ENCODE measurements around the gene SEMA3G. TPM values are rescaled to one million over a fixed set of nuclear protein-coding genes. Genes with fewer than 3 reads are reported as not detected.

Gene SEMA3G
- total RNA-seq, 1 donor from 2014 or later: 9.2 TPM

DNA sequence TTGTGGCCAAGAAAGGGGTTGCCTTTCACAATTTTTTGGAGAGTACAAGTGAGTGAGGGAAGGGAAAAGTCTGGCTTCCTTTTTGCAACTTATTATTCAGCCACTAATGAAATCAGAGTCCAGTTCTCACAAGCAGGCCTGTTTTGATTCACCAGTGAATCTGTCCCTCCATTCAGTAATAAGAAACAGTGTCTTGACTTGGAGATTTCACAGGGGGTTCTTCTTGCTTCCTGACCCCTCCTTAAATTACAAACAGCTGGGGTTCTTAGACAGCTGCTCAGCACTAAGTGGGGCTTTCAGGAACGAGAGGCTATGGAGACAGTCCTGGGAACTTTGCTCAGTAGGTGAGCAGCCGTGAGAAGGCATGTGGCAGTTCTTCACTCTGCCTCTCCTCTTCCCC lies 24.5 kb downstream of the SEMA3G start:
- no peak overlapping the region for H3K4me3 ChIP-seq
- H3K36me3 ChIP-seq: no peaks in the 10 kb centered on the region
- H3K27me3 ChIP-seq (ENCODE audit: low read depth): no peaks in the 10 kb centered on the region
- no peaks in the 10 kb centered on the region for H3K9me3 ChIP-seq (replicated peaks)
- DNase-seq: no peak
- intact Hi-C loops (cut with micrococcal nuclease): no loop called here
- no peak for TF ChIP-seq CTCF (IDR thresholded peaks at IDR 0.05; ENCODE audit: borderline replicate concordance)
- no peak overlapping the region for H3K27ac ChIP-seq (replicated peaks)
- H3K4me1 ChIP-seq: no peaks in the 10 kb centered on the region

- no peak overlapping the region for H3K27ac ChIP-seq (replicated peaks)
- intact Hi-C loops (cut with micrococcal nuclease): no loop called here
- TF ChIP-seq CTCF (IDR thresholded peaks at IDR 0.05; ENCODE audit: borderline replicate concordance): no peak
- H3K9me3 ChIP-seq (replicated peaks): no peaks in the 10 kb centered on the region
- no peaks in the 10 kb centered on the region for H3K36me3 ChIP-seq
- H3K27me3 ChIP-seq (ENCODE audit: low read depth): no peaks in the 10 kb centered on the region
- peaks cover 27% of the 10 kb centered on the region for H3K4me1 ChIP-seq
- DNase-seq: no peak
- no peak overlapping the region for H3K4me3 ChIP-seq
These were observed 29.1 kb downstream of the SEMA3G start for GRCh38 chr3:52415800-52416199.

DNA sequence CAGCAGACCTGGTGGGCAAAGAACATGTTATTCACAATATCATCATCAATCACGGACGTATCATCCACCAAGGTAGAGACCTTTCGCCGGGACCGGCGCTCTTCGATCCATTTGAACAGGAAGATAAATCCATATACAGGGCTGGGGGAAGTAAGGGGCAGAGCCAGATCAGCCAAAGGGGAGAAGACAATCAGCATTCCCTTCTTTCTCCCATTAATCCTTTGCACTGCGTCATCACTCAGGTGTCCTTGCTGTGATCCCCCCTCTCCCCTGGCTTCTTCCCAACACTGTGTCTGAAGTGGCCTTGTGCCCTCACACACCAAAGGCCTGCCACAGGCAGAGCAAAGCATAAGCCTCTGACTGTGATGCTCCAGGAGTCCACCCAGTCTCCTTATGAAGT lies 36.4 kb downstream of the SEMA3G start:
- peaks cover 50% of the 10 kb centered on the region for H3K36me3 ChIP-seq
- peak; percentile 3 for DNase-seq
- intact Hi-C loops (cut with micrococcal nuclease): no loop called here
- TF ChIP-seq CTCF (IDR thresholded peaks at IDR 0.05; ENCODE audit: borderline replicate concordance): no peak
- H3K27ac ChIP-seq (replicated peaks): no peak overlapping the region
- peaks cover 61% of the 10 kb centered on the region for H3K4me1 ChIP-seq
- peak overlapping the region; percentile 76 for H3K4me3 ChIP-seq
- no peaks in the 10 kb centered on the region for H3K9me3 ChIP-seq (replicated peaks)
- H3K27me3 ChIP-seq (ENCODE audit: low read depth): no peaks in the 10 kb centered on the region

DNA sequence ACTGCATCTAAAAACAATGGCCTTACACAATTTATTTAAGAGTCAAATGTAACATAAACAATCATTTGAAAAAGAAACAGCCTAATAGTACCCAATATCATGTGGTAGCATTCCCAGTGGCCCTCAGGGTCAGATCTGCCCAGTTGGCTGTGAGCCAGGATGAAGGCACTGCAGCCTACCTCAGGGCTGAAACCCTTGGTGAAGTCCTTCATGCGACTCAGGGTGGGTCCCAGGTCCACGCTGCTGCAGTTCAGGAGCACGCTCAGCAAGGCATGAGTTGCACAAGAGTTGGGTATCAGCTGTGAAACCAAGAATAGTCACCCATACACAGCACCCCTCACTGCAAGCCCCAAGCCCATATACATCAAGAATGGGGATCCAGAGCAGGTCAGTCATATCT lies 37.1 kb downstream of the SEMA3G start:
- TF ChIP-seq CTCF (IDR thresholded peaks at IDR 0.05; ENCODE audit: borderline replicate concordance): no peak
- Histone ChIP-seq H3K36me3 (peaks cover 57% of the 10 kb centered on the region), H3K4me3 (no peak overlapping the region), H3K27ac (replicated peaks) (no peak overlapping the region), H3K4me1 (peaks cover 54% of the 10 kb centered on the region), H3K27me3 (ENCODE audit: low read depth) (no peaks in the 10 kb centered on the region), H3K9me3 (replicated peaks) (no peaks in the 10 kb centered on the region)
- DNase-seq: peak; percentile 11
- intact Hi-C loops (cut with micrococcal nuclease): no loop called here

DNA sequence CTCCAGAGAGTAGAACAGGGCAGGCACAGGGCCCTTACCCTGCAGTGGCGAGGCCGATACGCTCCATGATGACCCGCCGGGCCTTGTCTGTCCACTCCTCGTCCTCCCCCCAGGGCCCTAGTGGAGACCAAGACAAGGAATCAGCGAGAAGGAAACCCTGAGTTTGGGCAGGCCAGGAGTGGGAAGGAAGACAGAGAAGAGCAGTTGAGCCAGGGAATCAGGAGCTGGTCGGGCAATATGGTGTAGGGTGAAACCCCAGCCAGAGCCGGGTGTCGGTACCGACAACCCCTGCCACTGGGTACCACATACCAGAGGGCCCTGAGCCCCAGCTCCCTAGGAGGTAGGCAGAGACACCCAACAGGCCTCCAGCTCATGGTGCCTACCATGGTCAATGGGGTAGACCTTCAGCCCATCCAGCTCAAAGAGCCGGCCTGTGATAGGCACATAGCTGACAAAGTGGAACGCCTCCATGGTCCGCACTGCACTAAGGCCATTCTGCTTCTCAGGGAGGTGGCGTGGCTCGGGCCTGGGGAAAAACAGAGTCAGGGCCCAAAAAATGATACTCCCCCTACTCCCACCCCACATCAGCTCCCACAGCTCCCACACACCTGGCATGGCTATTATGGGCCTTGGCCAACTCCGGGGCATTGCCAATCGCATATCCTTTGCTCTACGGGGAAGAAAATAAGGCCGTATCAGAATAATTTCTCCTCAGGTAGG lies 38.0 kb downstream of the SEMA3G start:
- peak; percentile 12 for DNase-seq
- Histone ChIP-seq H3K9me3 (replicated peaks) (no peaks in the 10 kb centered on the region), H3K4me3 (no peak overlapping the region), H3K27me3 (ENCODE audit: low read depth) (no peaks in the 10 kb centered on the region), H3K36me3 (peaks cover 66% of the 10 kb centered on the region), H3K4me1 (peaks cover 46% of the 10 kb centered on the region), H3K27ac (replicated peaks) (no peak overlapping the region)
- no peak for TF ChIP-seq CTCF (IDR thresholded peaks at IDR 0.05; ENCODE audit: borderline replicate concordance)
- intact Hi-C loops (cut with micrococcal nuclease): no loop called here
